Thymus (tissue), 11 donors: Measurements from ENCODE around the gene C1orf159. TPM values are rescaled to one million over a fixed set of nuclear protein-coding genes. Genes with fewer than 3 reads are reported as not detected.

Source experiments
- DNase-seq, 9 donors: peaks; one replicate each; pipeline ENCODE4 v3.0.0-alpha.2; 2013; ENCODE audit warnings: low spot score in 9 of 9, low read depth in 6 of 9, missing footprints in 1 of 9
- H3K27ac ChIP-seq, 2 donors: one replicate each; pipeline ENCODE4 v1.5.1; 2013; ENCODE audit warnings: control low read depth in 1 of 2, low read depth in 1 of 2, low read length in 1 of 2, mild to moderate bottlenecking in 1 of 2, moderate library complexity in 1 of 2
- H3K27me3 ChIP-seq, 2 donors: one replicate each; pipeline ENCODE4 v1.5.1; 2013; ENCODE audit warnings: low read length in 1 of 2; ENCODE audit not compliant: control insufficient read depth in 2 of 2, insufficient read depth in 1 of 2
- H3K36me3 ChIP-seq, 2 donors: one replicate each; pipeline ENCODE4 v1.5.1; 2013; ENCODE audit warnings: low read length in 1 of 2, mild to moderate bottlenecking in 1 of 2, moderate library complexity in 1 of 2; ENCODE audit not compliant: control insufficient read depth in 2 of 2, insufficient read depth in 2 of 2
- H3K4me1 ChIP-seq, 2 donors: one replicate each; pipeline ENCODE4 v1.5.1; 2013; ENCODE audit warnings: low read length in 2 of 2; ENCODE audit not compliant: control insufficient read depth in 2 of 2, insufficient read depth in 2 of 2
- H3K4me3 ChIP-seq, 2 donors: one replicate each; pipeline ENCODE4 v1.5.1; 2013; ENCODE audit warnings: low read length in 2 of 2, control low read depth in 1 of 2, mild to moderate bottlenecking in 1 of 2
- H3K9me3 ChIP-seq, 2 donors: one replicate each; pipeline ENCODE4 v1.5.1; 2013; ENCODE audit warnings: low read length in 1 of 2, mild to moderate bottlenecking in 1 of 2; ENCODE audit not compliant: control insufficient read depth in 2 of 2, insufficient read depth in 1 of 2
- WGBS: extraction: QIAGEN DNeasy Blood & Tissue Kit; methylation state at CpG from one replicate; pipeline ENCODE4 v1.1.7; 2013; 5-methylcytosine and 5-hydroxymethylcytosine counted together
- polyA plus RNA-seq: library from polyadenylated mRNA; stranded (reverse); fragments of 200-250 nt; gene quantifications from one replicate; pipeline ENCODE4 v1.2.3, GENCODE V29; 2013
- total RNA-seq: library from RNA; stranded (reverse); fragments of 120-200 nt; gene quantifications from one replicate; pipeline ENCODE4 v1.2.4, GENCODE V29; 2013
- donor health status: healthy.

The C1orf159 gene
- total and polyA plus RNA-seq, 2 donors, result 5.0 to 17.8 TPM

DNA sequence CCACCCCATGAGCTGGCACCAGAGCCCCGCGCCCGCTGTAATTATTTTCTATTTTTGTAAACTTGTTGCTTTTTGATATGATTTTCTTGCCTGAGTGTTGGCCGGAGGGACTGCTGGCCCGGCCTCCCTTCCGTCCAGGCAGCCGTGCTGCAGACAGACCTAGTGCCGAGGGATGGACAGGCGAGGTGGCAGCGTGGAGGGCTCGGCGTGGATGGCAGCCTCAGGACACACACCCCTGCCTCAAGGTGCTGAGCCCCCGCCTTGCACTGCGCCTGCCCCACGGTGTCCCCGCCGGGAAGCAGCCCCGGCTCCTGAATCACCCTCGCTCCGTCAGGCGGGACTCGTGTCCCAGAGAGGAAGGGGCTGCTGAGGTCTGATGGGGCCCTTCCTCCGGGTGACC is 60.9 kb downstream of the C1orf159 start:
- Histone ChIP-seq H3K4me3 (no peak overlapping the region), H3K27me3 (peaks cover 20 to 32% of the 10 kb centered on the region in 2 donors), H3K4me1 (peaks cover 0 to 13% of the 10 kb centered on the region in 2 donors), H3K9me3 (peaks cover 0 to 2% of the 10 kb centered on the region in 2 donors), H3K36me3 (no peaks in the 10 kb centered on the region), H3K27ac (no peak overlapping the region)
- no peak for DNase-seq
- 94% methylated on average over 23 of the region's 23 CpGs for WGBS

DNA sequence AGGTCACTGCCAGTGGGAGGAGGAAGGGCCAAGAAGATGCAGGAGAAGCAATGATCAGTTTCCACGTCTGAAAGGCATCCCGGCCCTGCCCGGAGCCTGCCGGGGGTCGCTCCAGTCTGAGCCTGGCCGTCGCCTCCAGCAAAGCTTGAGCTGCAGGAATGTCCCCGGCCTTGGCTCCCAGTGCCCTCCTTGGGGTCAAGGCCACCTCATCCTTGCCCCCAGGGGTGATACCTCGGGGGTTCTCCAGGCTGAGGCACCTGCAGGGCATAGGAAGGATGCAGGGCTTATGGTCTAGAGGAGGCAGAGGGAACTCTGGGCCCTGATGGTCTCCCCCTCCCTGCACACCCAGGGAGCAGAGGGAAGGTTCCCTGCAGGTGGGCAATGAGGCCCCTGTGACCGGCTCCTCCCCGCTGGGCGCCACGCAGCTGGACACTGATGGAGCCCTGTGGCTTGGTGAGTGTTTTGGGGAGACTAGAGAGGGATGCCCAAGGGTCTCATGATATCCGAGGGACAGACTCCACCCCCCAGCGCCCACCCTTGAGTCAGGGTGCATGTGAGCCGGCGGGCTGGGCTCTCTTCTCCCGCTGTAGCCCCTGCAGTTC is 61.7 kb downstream of the C1orf159 start:
- peaks cover 0 to 9% of the 10 kb centered on the region in 2 donors for H3K4me1 ChIP-seq
- no peak for DNase-seq
- no peaks in the 10 kb centered on the region for H3K36me3 ChIP-seq
- 97% methylated on average over 18 of the region's 18 CpGs for WGBS
- peaks cover 0 to 4% of the 10 kb centered on the region in 2 donors for H3K9me3 ChIP-seq
- H3K27ac ChIP-seq, result no peak overlapping the region
- no peak overlapping the region for H3K4me3 ChIP-seq
- H3K27me3 ChIP-seq, result peaks cover 14 to 26% of the 10 kb centered on the region in 2 donors

DNA sequence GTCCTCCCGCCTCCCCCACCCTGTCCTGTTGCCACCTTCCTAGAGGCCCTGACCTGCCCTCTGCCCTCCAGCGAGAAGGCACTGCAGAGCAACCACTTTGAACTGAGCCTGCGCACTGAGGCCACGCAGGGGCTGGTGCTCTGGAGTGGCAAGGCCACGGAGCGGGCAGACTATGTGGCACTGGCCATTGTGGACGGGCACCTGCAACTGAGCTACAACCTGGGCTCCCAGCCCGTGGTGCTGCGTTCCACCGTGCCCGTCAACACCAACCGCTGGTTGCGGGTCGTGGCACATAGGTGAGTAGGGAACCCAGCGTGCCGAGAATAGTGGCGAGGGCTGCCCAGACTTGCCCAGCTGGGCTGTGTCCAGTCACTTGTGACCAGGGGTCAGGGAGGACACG is 62.2 kb downstream of the C1orf159 start:
- no peak for DNase-seq
- no peaks in the 10 kb centered on the region for H3K36me3 ChIP-seq

DNA sequence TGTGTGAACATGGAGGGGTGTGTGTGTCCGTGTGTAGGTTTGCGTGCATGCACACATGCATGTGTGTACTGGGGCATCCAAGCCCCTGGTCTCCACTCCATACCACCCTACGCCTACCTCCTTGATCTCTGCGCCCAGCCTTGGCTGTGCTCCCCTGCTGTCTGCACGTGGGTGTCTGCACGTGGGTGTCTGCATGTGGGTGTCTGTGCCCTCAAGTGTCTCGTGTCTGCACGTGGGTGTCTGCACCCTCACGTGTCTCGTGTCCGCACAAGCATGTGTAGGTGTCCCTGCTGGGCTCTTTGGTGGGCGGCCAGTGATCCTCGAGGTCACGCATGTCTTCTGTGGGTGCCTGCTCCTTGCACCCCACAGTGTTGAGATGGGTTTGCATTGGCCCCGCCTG is 62.9 kb downstream of the C1orf159 start:
- Histone ChIP-seq H3K27ac (no peak overlapping the region), H3K4me1 (no peaks in the 10 kb centered on the region), H3K36me3 (no peaks in the 10 kb centered on the region), H3K4me3 (no peak overlapping the region), H3K9me3 (peaks cover 0 to 4% of the 10 kb centered on the region in 2 donors), H3K27me3 (peaks cover 2 to 14% of the 10 kb centered on the region in 2 donors)
- WGBS, result 96% methylated on average over 15 of the region's 15 CpGs
- no peak for DNase-seq

More for the DNA sequence above, 62.2 kb downstream of the C1orf159 start:
- Histone ChIP-seq H3K9me3 (peaks cover 0 to 4% of the 10 kb centered on the region in 2 donors), H3K27ac (no peak overlapping the region), H3K27me3 (peaks cover 9 to 21% of the 10 kb centered on the region in 2 donors), H3K4me3 (no peak overlapping the region), H3K4me1 (peaks cover 0 to 4% of the 10 kb centered on the region in 2 donors)
- WGBS, result 98% methylated on average over 18 of the region's 18 CpGs

DNA sequence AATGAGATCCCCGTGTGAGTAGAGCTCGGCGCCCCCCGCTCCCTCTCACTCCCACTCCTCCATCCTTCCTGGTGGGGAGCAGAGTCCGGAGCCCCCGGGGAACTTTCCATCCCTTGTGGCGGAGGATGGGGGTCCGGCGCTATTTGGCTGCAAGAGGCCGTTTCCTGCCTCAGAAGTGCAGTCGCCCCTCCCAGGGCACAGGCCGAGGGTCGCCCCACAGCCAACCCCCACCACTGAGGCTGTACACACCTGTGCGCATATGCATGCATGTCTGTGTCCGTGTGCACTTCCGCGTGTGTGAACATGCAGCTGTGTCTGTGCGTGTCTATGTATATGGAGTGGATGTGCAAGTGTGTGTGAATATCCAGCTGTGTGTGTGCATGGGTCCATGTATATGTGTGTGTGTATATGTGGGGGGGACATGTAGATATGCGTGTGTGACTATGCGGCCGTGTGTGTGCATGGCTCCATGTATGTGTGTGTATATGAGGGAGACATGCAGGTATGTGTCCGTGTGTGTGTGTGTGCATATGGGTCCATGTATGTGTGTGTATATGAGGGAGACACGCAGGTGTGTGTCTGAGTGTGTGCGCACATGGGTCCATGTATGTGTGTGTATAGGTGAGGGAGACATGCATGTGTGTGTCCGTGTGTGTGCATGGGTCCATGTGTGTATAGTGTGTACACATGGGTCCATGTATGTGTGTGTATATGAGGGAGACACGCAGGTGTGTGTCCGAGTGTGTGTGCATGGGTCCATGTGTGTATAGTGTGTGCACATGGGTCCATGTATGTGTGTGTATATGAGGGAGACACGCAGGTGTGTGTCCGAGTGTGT is 63.7 kb downstream of the C1orf159 start:
- Histone ChIP-seq H3K27me3 (peaks cover 0 to 6% of the 10 kb centered on the region in 2 donors), H3K4me1 (no peaks in the 10 kb centered on the region), H3K27ac (no peak overlapping the region), H3K36me3 (no peaks in the 10 kb centered on the region), H3K4me3 (no peak overlapping the region), H3K9me3 (peaks cover 0 to 4% of the 10 kb centered on the region in 2 donors)
- DNase-seq, result no peak
- WGBS, result 96% methylated on average over 29 of the region's 29 CpGs

DNA sequence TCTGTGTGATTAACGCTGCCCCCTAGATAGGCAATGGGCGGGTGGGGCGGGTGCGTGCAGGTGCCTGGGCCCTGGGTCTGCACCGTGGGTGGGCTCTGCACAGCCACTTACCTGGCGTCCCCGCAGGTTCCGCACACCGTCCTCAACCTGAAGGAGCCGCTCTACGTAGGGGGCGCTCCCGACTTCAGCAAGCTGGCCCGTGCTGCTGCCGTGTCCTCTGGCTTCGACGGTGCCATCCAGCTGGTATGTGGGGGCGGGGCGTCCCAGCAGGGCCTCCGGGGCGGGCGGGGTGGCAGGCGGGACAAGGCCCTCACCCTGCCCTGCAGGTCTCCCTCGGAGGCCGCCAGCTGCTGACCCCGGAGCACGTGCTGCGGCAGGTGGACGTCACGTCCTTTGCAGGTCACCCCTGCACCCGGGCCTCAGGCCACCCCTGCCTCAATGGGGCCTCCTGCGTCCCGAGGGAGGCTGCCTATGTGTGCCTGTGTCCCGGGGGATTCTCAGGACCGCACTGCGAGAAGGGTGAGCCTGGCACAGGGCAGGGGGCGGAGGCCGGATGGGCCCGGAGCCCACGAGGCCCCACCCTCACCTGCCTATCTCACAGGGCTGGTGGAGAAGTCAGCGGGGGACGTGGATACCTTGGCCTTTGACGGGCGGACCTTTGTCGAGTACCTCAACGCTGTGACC is 64.6 kb downstream of the C1orf159 start:
- peaks cover 0 to 4% of the 10 kb centered on the region in 2 donors for H3K36me3 ChIP-seq
- H3K9me3 ChIP-seq, result peaks cover 0 to 4% of the 10 kb centered on the region in 2 donors
- H3K27me3 ChIP-seq, result no peaks in the 10 kb centered on the region
- no peak overlapping the region for H3K4me3 ChIP-seq
- no peaks in the 10 kb centered on the region for H3K4me1 ChIP-seq
- DNase-seq, result no peak
- 98% methylated on average over 46 of the region's 46 CpGs for WGBS
- no peak overlapping the region for H3K27ac ChIP-seq

DNA sequence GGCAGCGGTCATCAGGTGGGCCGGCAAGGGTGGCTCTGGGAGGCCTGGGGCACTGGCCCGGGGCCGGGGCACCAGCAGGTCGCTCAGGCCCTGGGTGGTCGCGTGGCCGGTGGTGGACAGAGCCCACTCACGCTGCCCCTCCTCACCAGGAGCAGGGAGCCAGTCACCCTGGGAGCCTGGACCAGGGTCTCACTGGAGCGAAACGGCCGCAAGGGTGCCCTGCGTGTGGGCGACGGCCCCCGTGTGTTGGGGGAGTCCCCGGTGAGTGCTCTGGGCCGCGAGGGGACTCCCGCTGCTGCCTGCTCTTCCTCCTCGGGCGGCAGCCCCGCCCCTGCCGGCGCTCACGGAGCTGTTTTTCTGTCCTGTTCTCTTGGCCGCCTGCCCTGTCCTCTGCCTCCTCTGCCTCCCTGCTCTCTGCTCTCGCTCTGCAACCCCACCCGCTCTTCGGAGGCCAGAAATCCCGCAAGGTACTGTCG is 65.3 kb downstream of the C1orf159 start:
- peaks cover 0 to 4% of the 10 kb centered on the region in 2 donors for H3K9me3 ChIP-seq
- no peaks in the 10 kb centered on the region for H3K4me1 ChIP-seq
- no peak overlapping the region for H3K27ac ChIP-seq
- H3K4me3 ChIP-seq, result no peak overlapping the region
- H3K36me3 ChIP-seq, result peaks cover 0 to 4% of the 10 kb centered on the region in 2 donors
- WGBS, result 95% methylated on average over 32 of the region's 32 CpGs
- H3K27me3 ChIP-seq, result no peaks in the 10 kb centered on the region
- DNase-seq, result no peak

DNA sequence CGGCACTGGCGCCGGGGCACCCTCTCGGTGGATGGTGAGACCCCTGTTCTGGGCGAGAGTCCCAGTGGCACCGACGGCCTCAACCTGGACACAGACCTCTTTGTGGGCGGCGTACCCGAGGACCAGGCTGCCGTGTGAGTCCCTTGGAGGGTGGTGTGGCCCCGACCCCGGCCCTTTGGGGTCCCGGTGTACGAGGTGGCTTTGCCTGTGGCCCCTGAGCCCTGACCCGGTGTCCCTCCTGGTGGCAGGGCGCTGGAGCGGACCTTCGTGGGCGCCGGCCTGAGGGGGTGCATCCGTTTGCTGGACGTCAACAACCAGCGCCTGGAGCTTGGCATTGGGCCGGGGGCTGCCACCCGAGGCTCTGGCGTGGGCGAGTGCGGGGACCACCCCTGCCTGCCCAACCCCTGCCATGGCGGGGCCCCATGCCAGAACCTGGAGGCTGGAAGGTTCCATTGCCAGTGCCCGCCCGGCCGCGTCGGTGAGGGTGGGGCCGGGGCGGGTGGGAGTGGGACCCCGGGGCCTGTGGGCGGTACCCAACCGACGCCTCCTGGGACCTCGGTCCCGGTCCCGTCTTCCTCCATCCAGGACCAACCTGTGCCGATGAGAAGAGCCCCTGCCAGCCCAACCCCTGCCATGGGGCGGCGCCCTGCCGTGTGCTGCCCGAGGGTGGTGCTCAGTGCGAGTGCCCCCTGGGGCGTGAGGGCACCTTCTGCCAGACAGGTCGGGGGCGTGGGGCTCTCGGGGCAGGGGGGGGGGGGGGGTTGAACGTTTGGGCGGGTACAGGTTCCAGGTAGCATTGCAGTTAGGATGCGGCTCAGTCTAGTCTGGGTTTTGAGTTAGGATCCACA is 66.3 kb downstream of the C1orf159 start:
- DNase-seq, result no peak
- WGBS, result 96% methylated on average over 57 of the region's 57 CpGs

More for the DNA sequence above, 66.3 kb downstream of the C1orf159 start:
- Histone ChIP-seq H3K9me3 (peaks cover 0 to 8% of the 10 kb centered on the region in 2 donors), H3K27me3 (no peaks in the 10 kb centered on the region), H3K36me3 (peaks cover 0 to 4% of the 10 kb centered on the region in 2 donors), H3K4me3 (no peak overlapping the region), H3K27ac (no peak overlapping the region), H3K4me1 (no peaks in the 10 kb centered on the region)
